NCI-H146 (cell line): Measurements from ENCODE around the gene RAD51B.

Source experiments
- DNase-seq: peaks from one replicate; lab custom pipeline; 2025; lab: John Stamatoyannopoulos, UW

RAD51B gene

GRCh38 chr14:68638141-68638999, 818.8 kb downstream of the RAD51B start:
- no peak for DNase-seq

GRCh38 chr14:68639000-68639757, 819.6 kb downstream of the RAD51B start:
- no peak for DNase-seq

- no peak for DNase-seq
These were observed 820.4 kb downstream of the RAD51B start for GRCh38 chr14:68639758-68640574.

GRCh38 chr14:68643673-68644072, 824.1 kb downstream of the RAD51B start:
- no peak for DNase-seq

- no peak for DNase-seq
These were observed 824.5 kb downstream of the RAD51B start for GRCh38 chr14:68644101-68644500.

- DNase-seq = no peak
These were observed 825.8 kb downstream of the RAD51B start for GRCh38 chr14:68645371-68645770.

GRCh38 chr14:68649476-68650189, 830.1 kb downstream of the RAD51B start:
- DNase-seq = no peak

- DNase-seq = no peak
These were observed 830.9 kb downstream of the RAD51B start for GRCh38 chr14:68650404-68650994.

- no peak for DNase-seq
These were observed 831.5 kb downstream of the RAD51B start for GRCh38 chr14:68651075-68651474.

GRCh38 chr14:68651652-68652432, 832.3 kb downstream of the RAD51B start:
- no peak for DNase-seq

- DNase-seq = no peak
These were observed 832.8 kb downstream of the RAD51B start for GRCh38 chr14:68652433-68652690.

GRCh38 chr14:68653108-68653507, 833.5 kb downstream of the RAD51B start:
- DNase-seq = no peak

- DNase-seq = no peak
These were observed 834.2 kb downstream of the RAD51B start for GRCh38 chr14:68653804-68654203.

- DNase-seq = no peak
These were observed 834.9 kb downstream of the RAD51B start for GRCh38 chr14:68654471-68654941.

GRCh38 chr14:68655021-68655831, 835.6 kb downstream of the RAD51B start:
- no peak for DNase-seq

GRCh38 chr14:68655911-68656316, 836.3 kb downstream of the RAD51B start:
- DNase-seq = no peak

- DNase-seq = no peak
These were observed 836.9 kb downstream of the RAD51B start for GRCh38 chr14:68656452-68656851.

- no peak for DNase-seq
These were observed 837.9 kb downstream of the RAD51B start for GRCh38 chr14:68657300-68658028.

- DNase-seq = no peak
These were observed 838.5 kb downstream of the RAD51B start for GRCh38 chr14:68658029-68658509.
